B cell (primary cell): ENCODE measurements around the gene IKZF2.

ENCODE experiments used
- EZH2 ChIP-seq: IDR thresholded peaks from 2 replicates; pipeline ENCODE4 v1.6.1; 2012; ENCODE audit warnings: borderline replicate concordance, low read depth, mild to moderate bottlenecking, moderate library complexity, low read length; ENCODE audit not compliant: insufficient read depth, poor library complexity, severe bottlenecking
- TF ChIP-seq, protein P1 (sequence below): fragments of 200-600 bp; IDR thresholded peaks from one replicate; pipeline ENCODE4 v1.8.0; 2022; ENCODE audit warnings: antibody characterized with exemption, mild to moderate bottlenecking

GRCh38 chr2:212979799-212980198 lies 171.6 kb downstream of the IKZF2 start:
- TF ChIP-seq EZH2, result no peak
- TF ChIP-seq, protein P1, sequence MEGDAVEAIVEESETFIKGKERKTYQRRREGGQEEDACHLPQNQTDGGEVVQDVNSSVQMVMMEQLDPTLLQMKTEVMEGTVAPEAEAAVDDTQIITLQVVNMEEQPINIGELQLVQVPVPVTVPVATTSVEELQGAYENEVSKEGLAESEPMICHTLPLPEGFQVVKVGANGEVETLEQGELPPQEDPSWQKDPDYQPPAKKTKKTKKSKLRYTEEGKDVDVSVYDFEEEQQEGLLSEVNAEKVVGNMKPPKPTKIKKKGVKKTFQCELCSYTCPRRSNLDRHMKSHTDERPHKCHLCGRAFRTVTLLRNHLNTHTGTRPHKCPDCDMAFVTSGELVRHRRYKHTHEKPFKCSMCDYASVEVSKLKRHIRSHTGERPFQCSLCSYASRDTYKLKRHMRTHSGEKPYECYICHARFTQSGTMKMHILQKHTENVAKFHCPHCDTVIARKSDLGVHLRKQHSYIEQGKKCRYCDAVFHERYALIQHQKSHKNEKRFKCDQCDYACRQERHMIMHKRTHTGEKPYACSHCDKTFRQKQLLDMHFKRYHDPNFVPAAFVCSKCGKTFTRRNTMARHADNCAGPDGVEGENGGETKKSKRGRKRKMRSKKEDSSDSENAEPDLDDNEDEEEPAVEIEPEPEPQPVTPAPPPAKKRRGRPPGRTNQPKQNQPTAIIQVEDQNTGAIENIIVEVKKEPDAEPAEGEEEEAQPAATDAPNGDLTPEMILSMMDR, result no peak
